Mucosa of rectum (tissue), 2 donors: Measurements from ENCODE around the gene CLECL1.
"Not testable (repeated sequence)": the region's sequence is repeated elsewhere in the genome, so short reads cannot be mapped to it uniquely, and the experiment has no call there.

Experiments used
- H3K27ac ChIP-seq, 2 donors: one replicate each; pipeline ENCODE4 v1.7.0; 2013; ENCODE audit warnings: inconsistent platforms in 2 of 2, low read depth in 2 of 2, low read length in 2 of 2
- H3K27me3 ChIP-seq, 2 donors: one replicate each; pipeline ENCODE4 v1.7.0; 2013; ENCODE audit warnings: low read length in 2 of 2; ENCODE audit not compliant: control insufficient read depth in 2 of 2, insufficient read depth in 2 of 2
- H3K36me3 ChIP-seq, 2 donors: one replicate each; pipeline ENCODE4 v1.7.0; 2013; ENCODE audit warnings: low read length in 2 of 2; ENCODE audit not compliant: control insufficient read depth in 2 of 2, insufficient read depth in 2 of 2
- H3K4me1 ChIP-seq, 2 donors: one replicate each; pipeline ENCODE4 v1.7.0; 2013; ENCODE audit warnings: low read length in 2 of 2, mild to moderate bottlenecking in 1 of 2; ENCODE audit not compliant: control insufficient read depth in 2 of 2, insufficient read depth in 2 of 2
- H3K4me3 ChIP-seq, 2 donors: one replicate each; pipeline ENCODE4 v1.7.0; 2013; ENCODE audit warnings: low read length in 2 of 2
- H3K9ac ChIP-seq, 2 donors: one replicate each; pipeline ENCODE4 v1.7.0; 2013; ENCODE audit warnings: low read length in 2 of 2, low read depth in 1 of 2, mild to moderate bottlenecking in 1 of 2
- H3K9me3 ChIP-seq, 2 donors: one replicate each; pipeline ENCODE4 v1.7.0; 2013; ENCODE audit warnings: low read length in 2 of 2; ENCODE audit not compliant: control insufficient read depth in 2 of 2
- donor health status: healthy.
- donor health status: Normal muscosa, but diverticular disease.

CLECL1 gene

GRCh38 chr12:9724023-9724422 is 8.9 kb downstream of the CLECL1 start:
- Histone ChIP-seq H3K9ac (no peak overlapping the region), H3K36me3 (no peaks in the 10 kb centered on the region), H3K9me3 (no peaks in the 10 kb centered on the region), H3K27me3 (no peaks in the 10 kb centered on the region), H3K4me1 (peaks cover 0 to 3% of the 10 kb centered on the region in 2 donors), H3K27ac (peak overlapping the region in 1 of 2 donors; percentile 41), H3K4me3 (no peak overlapping the region)

GRCh38 chr12:9721394-9722092 is 11.4 kb downstream of the CLECL1 start:
- Histone ChIP-seq H3K9me3 (no peaks in the 10 kb centered on the region), H3K4me3 (no peak overlapping the region), H3K27me3 (no peaks in the 10 kb centered on the region), H3K27ac (peak overlapping the region; percentile 38 to 50), H3K36me3 (no peaks in the 10 kb centered on the region), H3K4me1 (peaks cover 0 to 3% of the 10 kb centered on the region in 2 donors), H3K9ac (no peak overlapping the region)

GRCh38 chr12:9719790-9720189 is 13.1 kb downstream of the CLECL1 start:
- H3K36me3 ChIP-seq, result no peaks in the 10 kb centered on the region
- no peaks in the 10 kb centered on the region for H3K9me3 ChIP-seq
- H3K27ac ChIP-seq, result peak overlapping the region in 1 of 2 donors; percentile 12
- no peak overlapping the region for H3K4me3 ChIP-seq
- H3K4me1 ChIP-seq, result peaks cover 0 to 3% of the 10 kb centered on the region in 2 donors
- no peaks in the 10 kb centered on the region for H3K27me3 ChIP-seq
- H3K9ac ChIP-seq, result no peak overlapping the region

- Histone ChIP-seq H3K4me1 (peaks cover 0 to 3% of the 10 kb centered on the region in 2 donors), H3K4me3 (no peak overlapping the region), H3K9ac (no peak overlapping the region), H3K9me3 (no peaks in the 10 kb centered on the region), H3K27me3 (no peaks in the 10 kb centered on the region), H3K27ac (no peak overlapping the region), H3K36me3 (no peaks in the 10 kb centered on the region)
Measured at GRCh38 chr12:9718968-9719367, 13.9 kb downstream of the CLECL1 start.

- Histone ChIP-seq H3K27me3 (no peaks in the 10 kb centered on the region), H3K36me3 (no peaks in the 10 kb centered on the region), H3K9me3 (no peaks in the 10 kb centered on the region), H3K4me3 (no peak overlapping the region), H3K4me1 (peaks cover 0 to 3% of the 10 kb centered on the region in 2 donors), H3K27ac (no peak overlapping the region), H3K9ac (no peak overlapping the region)
Measured at GRCh38 chr12:9717070-9717925, 15.6 kb downstream of the CLECL1 start.

- not testable (repeated sequence) for H3K9me3 ChIP-seq, H3K4me1 ChIP-seq, H3K9ac ChIP-seq, H3K27ac ChIP-seq, H3K27me3 ChIP-seq, H3K4me3 ChIP-seq, H3K36me3 ChIP-seq
Measured at GRCh38 chr12:9713032-9713558, 19.8 kb downstream of the CLECL1 start.

GRCh38 chr12:9711664-9712063 is 21.2 kb downstream of the CLECL1 start:
- no peak overlapping the region for H3K4me3 ChIP-seq
- no peak overlapping the region for H3K27ac ChIP-seq
- H3K9ac ChIP-seq, result no peak overlapping the region
- peaks cover 4 to 5% of the 10 kb centered on the region in 2 donors for H3K4me1 ChIP-seq
- H3K9me3 ChIP-seq, result no peaks in the 10 kb centered on the region
- no peaks in the 10 kb centered on the region for H3K36me3 ChIP-seq
- H3K27me3 ChIP-seq, result no peaks in the 10 kb centered on the region

GRCh38 chr12:9710584-9711375 is 22.1 kb downstream of the CLECL1 start:
- H3K36me3 ChIP-seq, result no peaks in the 10 kb centered on the region
- H3K27ac ChIP-seq, result no peak overlapping the region
- no peak overlapping the region for H3K9ac ChIP-seq

GRCh38 chr12:9708853-9709252 is 24.0 kb downstream of the CLECL1 start:
- no peak overlapping the region for H3K4me3 ChIP-seq
- H3K27me3 ChIP-seq, result no peaks in the 10 kb centered on the region
- no peak overlapping the region for H3K27ac ChIP-seq
- H3K9me3 ChIP-seq, result no peaks in the 10 kb centered on the region
- no peak overlapping the region for H3K9ac ChIP-seq
- no peaks in the 10 kb centered on the region for H3K36me3 ChIP-seq
- peaks cover 4 to 5% of the 10 kb centered on the region in 2 donors for H3K4me1 ChIP-seq

More at GRCh38 chr12:9710584-9711375, 22.1 kb downstream of the CLECL1 start:
- Histone ChIP-seq H3K4me3 (no peak overlapping the region), H3K4me1 (peaks cover 4 to 5% of the 10 kb centered on the region in 2 donors), H3K9me3 (no peaks in the 10 kb centered on the region), H3K27me3 (no peaks in the 10 kb centered on the region)
